SK-N-SH treated with all-trans-retinoic acid at 6 μM for 48 hours (cell line): Measurements from ENCODE around the gene NACA2.

ENCODE experiments used
- ESRRG ChIP-seq: fragments of 250-450 bp; sonication (Bioruptor Pico); IDR thresholded peaks from 2 replicates; pipeline ENCODE4 v1.6.1; 2021; ENCODE audit warnings: mild to moderate bottlenecking
- PPARA ChIP-seq: fragments of 250-450 bp; sonication (Bioruptor Pico); IDR thresholded peaks from 2 replicates; pipeline ENCODE4 v1.5.0; 2020; ENCODE audit warnings: mild to moderate bottlenecking, borderline replicate concordance
- RARB ChIP-seq: fragments of 250-450 bp; sonication (Bioruptor Pico); IDR thresholded peaks from 2 replicates; pipeline ENCODE4 v1.8.0; 2021; ENCODE audit warnings: mild to moderate bottlenecking, moderate library complexity
- SNAI2 ChIP-seq: fragments of 250-450 bp; sonication (Bioruptor Pico); IDR thresholded peaks from 2 replicates; pipeline ENCODE4 v1.5.0; 2020; ENCODE audit warnings: mild to moderate bottlenecking, moderate library complexity
- TCF4 ChIP-seq: fragments of 250-450 bp; sonication (Bioruptor Pico); IDR thresholded peaks from 2 replicates; pipeline ENCODE4 v1.8.0; 2021; ENCODE audit warnings: mild to moderate bottlenecking, moderate library complexity, borderline replicate concordance
- TOX ChIP-seq: fragments of 250-450 bp; sonication (Bioruptor Pico); IDR thresholded peaks from 2 replicates; pipeline ENCODE4 v1.8.0; 2021; ENCODE audit warnings: mild to moderate bottlenecking, moderate library complexity, borderline replicate concordance
- ZC3H10 ChIP-seq: fragments of 250-450 bp; sonication (Bioruptor Pico); IDR thresholded peaks from 2 replicates; pipeline ENCODE4 v1.5.1; 2021; ENCODE audit warnings: mild to moderate bottlenecking, moderate library complexity
- ZFP3 ChIP-seq: fragments of 250-450 bp; sonication (Bioruptor Pico); IDR thresholded peaks from 2 replicates; pipeline ENCODE4 v1.5.0; 2020; ENCODE audit warnings: mild to moderate bottlenecking, moderate library complexity
- ZFP30 ChIP-seq: fragments of 450-650 bp; formaldehyde crosslinking; IDR thresholded peaks from 2 replicates; pipeline ENCODE4 v1.5.0; 2022; ENCODE audit warnings: mild to moderate bottlenecking, moderate library complexity
- ZNF70 ChIP-seq: fragments of 450-650 bp; formaldehyde crosslinking; IDR thresholded peaks from 2 replicates; pipeline ENCODE4 v1.5.0; 2020; ENCODE audit warnings: mild to moderate bottlenecking, moderate library complexity
- ZNF8 ChIP-seq: fragments of 450-650 bp; formaldehyde crosslinking; IDR thresholded peaks from 2 replicates; pipeline ENCODE4 v1.5.0; 2020; ENCODE audit warnings: mild to moderate bottlenecking, moderate library complexity
- TF ChIP-seq, protein P1 (sequence below): fragments of 250-450 bp; sonication (Bioruptor Pico); IDR thresholded peaks from 2 replicates; pipeline ENCODE4 v1.8.0; 2020; ENCODE audit warnings: mild to moderate bottlenecking, moderate library complexity, borderline replicate concordance
- TF ChIP-seq, protein P2 (sequence below): fragments of 250-450 bp; sonication (Bioruptor Pico); IDR thresholded peaks from 2 replicates; pipeline ENCODE4 v1.5.1; 2020; ENCODE audit warnings: low read depth, mild to moderate bottlenecking, moderate library complexity
- TF ChIP-seq, protein P3 (sequence below): fragments of 250-450 bp; sonication (Bioruptor Pico); IDR thresholded peaks from 2 replicates; pipeline ENCODE4 v1.5.1; 2021; ENCODE audit warnings: mild to moderate bottlenecking, moderate library complexity

DNA sequence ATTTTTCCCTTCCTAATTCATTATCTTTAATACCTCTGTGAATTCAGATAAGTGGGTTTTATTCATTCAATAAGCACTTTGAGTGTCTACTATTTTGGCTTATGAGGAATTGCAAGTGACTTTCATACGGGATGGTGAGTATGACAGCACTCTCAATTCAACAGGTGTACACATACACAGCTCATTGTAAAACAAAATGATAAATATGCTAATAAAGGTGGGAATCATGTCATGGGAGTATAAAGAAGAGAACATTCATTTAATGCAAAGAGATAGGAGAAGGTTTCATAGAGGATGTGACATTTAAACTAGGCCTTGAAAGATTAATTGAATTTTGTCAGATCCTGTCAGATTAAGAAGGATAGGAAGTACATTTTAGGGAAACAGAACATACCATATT lies 19.4 kb downstream of the NACA2 start:
- no peak for TF ChIP-seq SNAI2 (CRISPR knock-in tag)
- TF ChIP-seq, protein P1, sequence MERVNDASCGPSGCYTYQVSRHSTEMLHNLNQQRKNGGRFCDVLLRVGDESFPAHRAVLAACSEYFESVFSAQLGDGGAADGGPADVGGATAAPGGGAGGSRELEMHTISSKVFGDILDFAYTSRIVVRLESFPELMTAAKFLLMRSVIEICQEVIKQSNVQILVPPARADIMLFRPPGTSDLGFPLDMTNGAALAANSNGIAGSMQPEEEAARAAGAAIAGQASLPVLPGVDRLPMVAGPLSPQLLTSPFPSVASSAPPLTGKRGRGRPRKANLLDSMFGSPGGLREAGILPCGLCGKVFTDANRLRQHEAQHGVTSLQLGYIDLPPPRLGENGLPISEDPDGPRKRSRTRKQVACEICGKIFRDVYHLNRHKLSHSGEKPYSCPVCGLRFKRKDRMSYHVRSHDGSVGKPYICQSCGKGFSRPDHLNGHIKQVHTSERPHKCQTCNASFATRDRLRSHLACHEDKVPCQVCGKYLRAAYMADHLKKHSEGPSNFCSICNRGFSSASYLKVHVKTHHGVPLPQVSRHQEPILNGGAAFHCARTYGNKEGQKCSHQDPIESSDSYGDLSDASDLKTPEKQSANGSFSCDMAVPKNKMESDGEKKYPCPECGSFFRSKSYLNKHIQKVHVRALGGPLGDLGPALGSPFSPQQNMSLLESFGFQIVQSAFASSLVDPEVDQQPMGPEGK (CRISPR knock-in tag): no peak
- TF ChIP-seq, protein P2, sequence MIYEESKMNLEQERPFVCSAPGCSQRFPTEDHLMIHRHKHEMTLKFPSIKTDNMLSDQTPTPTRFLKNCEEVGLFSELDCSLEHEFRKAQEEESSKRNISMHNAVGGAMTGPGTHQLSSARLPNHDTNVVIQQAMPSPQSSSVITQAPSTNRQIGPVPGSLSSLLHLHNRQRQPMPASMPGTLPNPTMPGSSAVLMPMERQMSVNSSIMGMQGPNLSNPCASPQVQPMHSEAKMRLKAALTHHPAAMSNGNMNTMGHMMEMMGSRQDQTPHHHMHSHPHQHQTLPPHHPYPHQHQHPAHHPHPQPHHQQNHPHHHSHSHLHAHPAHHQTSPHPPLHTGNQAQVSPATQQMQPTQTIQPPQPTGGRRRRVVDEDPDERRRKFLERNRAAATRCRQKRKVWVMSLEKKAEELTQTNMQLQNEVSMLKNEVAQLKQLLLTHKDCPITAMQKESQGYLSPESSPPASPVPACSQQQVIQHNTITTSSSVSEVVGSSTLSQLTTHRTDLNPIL (CRISPR knock-in tag): no peak
- TF ChIP-seq, protein P3, sequence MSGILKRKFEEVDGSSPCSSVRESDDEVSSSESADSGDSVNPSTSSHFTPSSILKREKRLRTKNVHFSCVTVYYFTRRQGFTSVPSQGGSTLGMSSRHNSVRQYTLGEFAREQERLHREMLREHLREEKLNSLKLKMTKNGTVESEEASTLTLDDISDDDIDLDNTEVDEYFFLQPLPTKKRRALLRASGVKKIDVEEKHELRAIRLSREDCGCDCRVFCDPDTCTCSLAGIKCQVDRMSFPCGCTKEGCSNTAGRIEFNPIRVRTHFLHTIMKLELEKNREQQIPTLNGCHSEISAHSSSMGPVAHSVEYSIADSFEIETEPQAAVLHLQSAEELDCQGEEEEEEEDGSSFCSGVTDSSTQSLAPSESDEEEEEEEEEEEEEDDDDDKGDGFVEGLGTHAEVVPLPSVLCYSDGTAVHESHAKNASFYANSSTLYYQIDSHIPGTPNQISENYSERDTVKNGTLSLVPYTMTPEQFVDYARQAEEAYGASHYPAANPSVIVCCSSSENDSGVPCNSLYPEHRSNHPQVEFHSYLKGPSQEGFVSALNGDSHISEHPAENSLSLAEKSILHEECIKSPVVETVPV (CRISPR knock-in tag): no peak
- TF ChIP-seq TOX (CRISPR knock-in tag): no peak
- TF ChIP-seq ESRRG (CRISPR knock-in tag): no peak
- TF ChIP-seq PPARA (CRISPR knock-in tag): no peak
- TF ChIP-seq RARB (CRISPR knock-in tag): no peak
- no peak for TF ChIP-seq ZNF70
- TF ChIP-seq TCF4 (CRISPR knock-in tag): no peak
- no peak for TF ChIP-seq ZFP3 (CRISPR knock-in tag)
- no peak for TF ChIP-seq ZFP30 (CRISPR knock-in tag)
- TF ChIP-seq ZC3H10 (CRISPR knock-in tag): no peak
- no peak for TF ChIP-seq ZNF8 (CRISPR knock-in tag)
